ENCODE measurements around the gene ASCL3. TPM values are rescaled to one million over a fixed set of nuclear protein-coding genes. Genes with fewer than 3 reads are reported as not detected.

The ASCL3 gene
- total RNA-seq, 2 donors from 2014 or later: not detected

DNA sequence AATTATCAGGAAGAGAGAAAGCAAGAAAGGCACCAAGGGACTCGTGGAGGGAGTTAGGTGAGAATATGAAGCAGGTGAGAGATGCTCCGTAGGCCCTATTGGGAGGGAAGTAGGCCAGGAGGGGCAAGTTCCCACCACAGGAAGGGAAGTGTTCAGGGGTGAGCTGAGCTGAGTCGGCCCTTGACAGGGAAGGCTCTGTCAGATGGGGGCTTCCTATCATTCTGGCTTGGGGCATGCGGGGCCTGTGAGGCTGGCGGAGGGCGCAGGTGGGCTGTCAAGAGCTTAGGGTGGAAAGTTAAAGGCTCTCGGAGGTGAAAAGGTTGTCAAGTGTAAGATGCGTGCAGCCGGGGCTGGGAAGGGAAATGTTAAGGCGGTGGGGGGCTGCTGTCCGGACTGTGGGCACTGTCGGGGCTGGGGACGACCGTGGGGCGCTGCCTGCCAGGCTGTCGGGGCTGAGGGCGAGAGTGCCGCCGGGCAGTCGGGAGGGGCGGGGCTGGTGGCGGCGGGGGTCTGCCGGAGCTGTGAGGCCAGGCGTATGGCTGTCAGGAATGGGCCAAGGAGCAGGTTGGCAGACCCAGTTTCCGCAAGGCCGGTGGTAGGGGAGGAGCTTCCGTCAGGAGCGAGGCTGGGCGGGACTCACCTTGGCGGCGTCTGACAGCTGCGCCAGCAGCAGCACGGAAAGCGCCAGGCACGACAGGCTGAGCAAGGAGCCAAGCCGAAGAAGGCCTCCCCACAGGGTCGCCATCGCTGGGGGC lies 20.9 kb upstream of the ASCL3 start:
- 4 to 27% methylated on average over 7 to 39 of the region's 39 CpGs for WGBS, 2 experiments (ENCODE audit: insufficient coverage in 1 of 2, insufficient read length in 1 of 2)
- Mint-ChIP-seq H3K4me3 (peak overlapping the region; percentile 82), H3K27me3 (ENCODE audit: insufficient read depth) (no peaks in the 10 kb centered on the region), H3K36me3 (ENCODE audit: low read depth) (no peaks in the 10 kb centered on the region), H3K27ac (peak overlapping the region; percentile 90), H3K9me3 (no peaks in the 10 kb centered on the region), H3K4me1 (peaks cover 18% of the 10 kb centered on the region)
- Histone ChIP-seq H3K27me3 (ENCODE audit: control insufficient read depth, insufficient read depth, low read length, poor library complexity, severe bottlenecking) (no peaks in the 10 kb centered on the region), H3K4me3 (ENCODE audit: low read length) (peak overlapping the region; percentile 90), H3K9me3 (ENCODE audit: control insufficient read depth, low read length) (no peaks in the 10 kb centered on the region), H3K4me1 (ENCODE audit: control insufficient read depth, insufficient read depth, low read length) (peaks cover 6% of the 10 kb centered on the region), H3K9ac (ENCODE audit: extremely low read depth, low read length, poor library complexity, severe bottlenecking) (peak overlapping the region; percentile 59), H3K27ac (ENCODE audit: low read depth, low read length) (no peak overlapping the region), H3K36me3 (ENCODE audit: control insufficient read depth, insufficient read depth, low read length) (no peaks in the 10 kb centered on the region)
- peak; percentile 95 for DNase-seq
- TF ChIP-seq, protein P1, sequence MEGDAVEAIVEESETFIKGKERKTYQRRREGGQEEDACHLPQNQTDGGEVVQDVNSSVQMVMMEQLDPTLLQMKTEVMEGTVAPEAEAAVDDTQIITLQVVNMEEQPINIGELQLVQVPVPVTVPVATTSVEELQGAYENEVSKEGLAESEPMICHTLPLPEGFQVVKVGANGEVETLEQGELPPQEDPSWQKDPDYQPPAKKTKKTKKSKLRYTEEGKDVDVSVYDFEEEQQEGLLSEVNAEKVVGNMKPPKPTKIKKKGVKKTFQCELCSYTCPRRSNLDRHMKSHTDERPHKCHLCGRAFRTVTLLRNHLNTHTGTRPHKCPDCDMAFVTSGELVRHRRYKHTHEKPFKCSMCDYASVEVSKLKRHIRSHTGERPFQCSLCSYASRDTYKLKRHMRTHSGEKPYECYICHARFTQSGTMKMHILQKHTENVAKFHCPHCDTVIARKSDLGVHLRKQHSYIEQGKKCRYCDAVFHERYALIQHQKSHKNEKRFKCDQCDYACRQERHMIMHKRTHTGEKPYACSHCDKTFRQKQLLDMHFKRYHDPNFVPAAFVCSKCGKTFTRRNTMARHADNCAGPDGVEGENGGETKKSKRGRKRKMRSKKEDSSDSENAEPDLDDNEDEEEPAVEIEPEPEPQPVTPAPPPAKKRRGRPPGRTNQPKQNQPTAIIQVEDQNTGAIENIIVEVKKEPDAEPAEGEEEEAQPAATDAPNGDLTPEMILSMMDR (conservative IDR thresholded peaks at IDR 0.05): no peak

DNA sequence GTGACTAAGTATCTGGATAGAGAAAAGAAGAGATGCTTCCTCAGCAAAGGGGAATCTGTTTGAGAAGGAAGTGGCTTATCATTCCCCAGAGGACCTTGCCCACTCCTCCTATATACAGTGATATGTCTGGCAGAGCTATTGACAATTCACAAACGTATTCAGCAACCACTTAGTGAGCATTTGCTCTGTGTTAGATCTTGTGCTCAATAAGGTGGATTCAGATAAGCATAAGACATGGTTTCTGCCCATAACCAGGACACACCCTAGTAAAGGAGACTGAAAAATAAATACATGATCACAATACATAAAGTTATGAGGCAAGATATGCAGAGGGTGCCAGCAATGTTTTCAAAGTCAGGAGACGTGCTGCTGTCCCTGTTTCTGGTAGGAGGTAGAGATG lies 20.0 kb upstream of the ASCL3 start:
- no peaks in the 10 kb centered on the region for H3K36me3 Mint-ChIP-seq (ENCODE audit: low read depth)

DNA sequence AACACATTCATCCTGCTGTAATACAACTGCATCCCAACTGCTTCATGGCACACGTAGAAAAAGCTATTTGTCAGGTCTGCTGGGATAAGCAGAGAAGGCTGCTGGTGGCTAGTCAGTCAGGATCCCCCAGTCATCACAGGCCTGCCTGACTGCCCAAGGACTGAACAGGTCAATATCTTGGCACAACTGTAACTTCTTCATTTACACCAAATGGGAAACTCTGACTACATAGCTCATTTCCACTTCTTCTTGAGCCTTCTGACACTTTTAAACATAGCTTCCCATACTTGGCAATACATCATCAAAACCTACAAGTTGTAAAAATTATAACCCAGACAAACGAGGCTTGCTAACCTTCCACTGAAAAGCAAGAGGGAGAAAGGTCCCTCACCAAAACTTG lies 18.6 kb upstream of the ASCL3 start:
- Histone ChIP-seq H3K27me3 (ENCODE audit: control insufficient read depth, insufficient read depth, low read length, poor library complexity, severe bottlenecking) (no peaks in the 10 kb centered on the region), H3K9ac (ENCODE audit: extremely low read depth, low read length, poor library complexity, severe bottlenecking) (no peak overlapping the region), H3K9me3 (ENCODE audit: control insufficient read depth, low read length) (no peaks in the 10 kb centered on the region), H3K4me1 (ENCODE audit: control insufficient read depth, insufficient read depth, low read length) (peaks cover 6% of the 10 kb centered on the region), H3K4me3 (ENCODE audit: low read length) (no peak overlapping the region), H3K27ac (ENCODE audit: low read depth, low read length) (no peak overlapping the region), H3K36me3 (ENCODE audit: control insufficient read depth, insufficient read depth, low read length) (no peaks in the 10 kb centered on the region)
- Mint-ChIP-seq H3K4me3 (no peak overlapping the region), H3K4me1 (peaks cover 22% of the 10 kb centered on the region), H3K36me3 (ENCODE audit: low read depth) (peaks cover 8% of the 10 kb centered on the region), H3K9me3 (no peaks in the 10 kb centered on the region), H3K27me3 (ENCODE audit: insufficient read depth) (no peaks in the 10 kb centered on the region), H3K27ac (no peak overlapping the region)
- DNase-seq: no peak
- TF ChIP-seq, protein P1 (conservative IDR thresholded peaks at IDR 0.05): no peak
- 91 to 100% methylated on average over 1 to 2 of the region's 2 CpGs for WGBS, 2 experiments (ENCODE audit: insufficient coverage in 1 of 2, insufficient read length in 1 of 2)

More for the DNA sequence above, 20.0 kb upstream of the ASCL3 start:
- Mint-ChIP-seq H3K27ac (no peak overlapping the region), H3K4me3 (peak overlapping the region; percentile 82), H3K4me1 (peaks cover 18% of the 10 kb centered on the region), H3K9me3 (no peaks in the 10 kb centered on the region), H3K27me3 (ENCODE audit: insufficient read depth) (no peaks in the 10 kb centered on the region)
- DNase-seq: no peak
- Histone ChIP-seq H3K36me3 (ENCODE audit: control insufficient read depth, insufficient read depth, low read length) (no peaks in the 10 kb centered on the region), H3K4me3 (ENCODE audit: low read length) (peak overlapping the region; percentile 90), H3K9ac (ENCODE audit: extremely low read depth, low read length, poor library complexity, severe bottlenecking) (no peak overlapping the region), H3K9me3 (ENCODE audit: control insufficient read depth, low read length) (no peaks in the 10 kb centered on the region), H3K4me1 (ENCODE audit: control insufficient read depth, insufficient read depth, low read length) (peaks cover 6% of the 10 kb centered on the region), H3K27ac (ENCODE audit: low read depth, low read length) (no peak overlapping the region), H3K27me3 (ENCODE audit: control insufficient read depth, insufficient read depth, low read length, poor library complexity, severe bottlenecking) (no peaks in the 10 kb centered on the region)
- 84% methylated on average over 2 of the region's 2 CpGs; no CpG with 5 or more reads in 1 of the 2 experiments for WGBS, 2 experiments (ENCODE audit: insufficient coverage in 1 of 2, insufficient read length in 1 of 2)
- TF ChIP-seq, protein P1 (conservative IDR thresholded peaks at IDR 0.05): no peak
